Stimulated activated naive CD8-positive, alpha-beta T cell treated with anti-CD3 and anti-CD28 coated beads, Interleukin-15, Interleukin-2, amounts not matched to agents 100 ng/mL and 50 ng/mL, for 24 hours (primary cell): ENCODE measurements around the gene MTHFSD.
"Not testable (repeated sequence)": the region's sequence is repeated elsewhere in the genome, so short reads cannot be mapped to it uniquely, and the experiment has no call there.

Experiments
- H3K27ac Mint-ChIP-seq: one replicate; pipeline ENCODE4 v1.8.0; 2021; ENCODE audit warnings: mild to moderate bottlenecking, mixed read lengths
- H3K27me3 Mint-ChIP-seq: one replicate; pipeline ENCODE4 v1.8.0; 2021; ENCODE audit warnings: mixed read lengths
- H3K36me3 Mint-ChIP-seq: one replicate; pipeline ENCODE4 v1.8.0; 2021; ENCODE audit warnings: low read depth, mixed read lengths
- H3K4me1 Mint-ChIP-seq: one replicate; pipeline ENCODE4 v1.8.0; 2021; ENCODE audit warnings: low read depth, mixed read lengths
- H3K4me3 Mint-ChIP-seq: one replicate; pipeline ENCODE4 v1.8.0; 2021; ENCODE audit warnings: mild to moderate bottlenecking, mixed read lengths
- H3K9me3 Mint-ChIP-seq: one replicate; pipeline ENCODE4 v1.8.0; 2021; ENCODE audit warnings: mixed read lengths

The MTHFSD gene

DNA sequence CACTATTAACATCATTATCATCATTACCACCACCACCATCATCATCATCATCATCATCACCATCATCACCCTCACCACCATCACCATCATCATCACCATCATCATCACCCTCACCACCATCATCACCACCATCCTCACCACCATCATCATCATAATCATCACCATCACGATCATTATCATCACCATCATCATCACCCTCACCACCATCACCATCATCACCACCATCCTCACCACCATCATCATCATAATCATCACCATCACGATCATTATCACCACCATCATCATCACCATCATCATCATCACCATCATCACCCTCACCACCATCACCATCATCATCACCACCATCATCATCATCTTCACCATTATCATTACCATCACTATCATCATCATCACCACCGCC lies 32.9 kb upstream of the MTHFSD start:
- not testable (repeated sequence) for H3K9me3 Mint-ChIP-seq, H3K4me3 Mint-ChIP-seq, H3K4me1 Mint-ChIP-seq, H3K36me3 Mint-ChIP-seq, H3K27ac Mint-ChIP-seq
- H3K27me3 Mint-ChIP-seq: peaks cover 18% of the 10 kb centered on the region

DNA sequence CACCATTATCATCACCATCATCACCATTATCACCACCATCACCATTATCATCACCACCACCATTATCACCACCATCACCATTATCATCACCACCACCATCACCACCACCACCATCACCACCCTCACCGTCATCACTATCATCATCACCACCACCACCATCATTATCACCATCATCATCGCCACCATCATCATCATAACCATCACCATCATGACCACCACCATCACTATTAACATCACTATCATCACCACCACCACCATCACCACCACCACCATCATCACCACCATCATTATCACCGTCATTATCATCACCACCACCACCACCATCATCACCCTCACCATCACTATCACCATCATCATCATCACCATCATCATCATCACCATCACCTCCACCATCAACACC lies 32.5 kb upstream of the MTHFSD start:
- Mint-ChIP-seq H3K36me3 (no peaks in the 10 kb centered on the region), H3K27me3 (peaks cover 17% of the 10 kb centered on the region), H3K27ac (no peak overlapping the region), H3K9me3 (no peaks in the 10 kb centered on the region), H3K4me1 (no peaks in the 10 kb centered on the region), H3K4me3 (no peak overlapping the region)

DNA sequence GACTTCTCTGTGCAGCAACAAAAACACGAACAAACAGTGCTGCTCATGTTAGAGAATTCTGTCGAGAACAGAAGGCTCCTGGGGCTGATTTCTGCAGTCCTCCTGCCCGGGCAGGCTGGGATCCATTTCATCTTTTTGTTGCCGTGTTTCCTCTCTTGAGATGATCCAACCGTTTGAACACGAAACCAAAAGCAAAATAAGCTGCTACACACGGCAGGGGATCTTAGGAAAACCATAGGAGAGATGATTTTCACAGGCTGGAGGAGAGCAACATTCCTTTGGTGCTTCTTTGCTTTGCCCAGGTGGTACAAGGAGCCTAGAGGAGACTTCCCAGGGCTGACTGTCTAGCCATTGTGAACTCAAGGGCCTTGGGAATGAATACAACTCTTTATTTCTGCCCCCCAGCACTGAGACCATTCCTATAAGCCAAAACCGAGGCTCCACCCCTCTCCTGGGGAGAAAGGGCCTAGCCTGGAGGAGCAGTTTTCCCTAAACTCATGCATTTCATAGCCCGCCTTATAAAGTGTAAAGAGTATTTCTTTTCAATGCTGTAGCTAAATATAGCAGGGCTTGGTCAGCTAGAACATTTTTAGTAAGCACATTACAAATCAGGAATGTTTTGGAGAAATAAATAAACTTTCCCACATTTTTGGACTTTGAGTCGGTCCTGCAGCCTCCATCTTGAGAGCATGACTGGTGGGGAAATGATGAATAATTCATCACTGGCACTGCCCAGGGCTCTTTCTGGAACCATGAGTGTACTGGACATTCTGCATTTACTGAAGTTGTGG lies 31.0 kb upstream of the MTHFSD start:
- no peaks in the 10 kb centered on the region for H3K9me3 Mint-ChIP-seq
- no peak overlapping the region for H3K27ac Mint-ChIP-seq

DNA sequence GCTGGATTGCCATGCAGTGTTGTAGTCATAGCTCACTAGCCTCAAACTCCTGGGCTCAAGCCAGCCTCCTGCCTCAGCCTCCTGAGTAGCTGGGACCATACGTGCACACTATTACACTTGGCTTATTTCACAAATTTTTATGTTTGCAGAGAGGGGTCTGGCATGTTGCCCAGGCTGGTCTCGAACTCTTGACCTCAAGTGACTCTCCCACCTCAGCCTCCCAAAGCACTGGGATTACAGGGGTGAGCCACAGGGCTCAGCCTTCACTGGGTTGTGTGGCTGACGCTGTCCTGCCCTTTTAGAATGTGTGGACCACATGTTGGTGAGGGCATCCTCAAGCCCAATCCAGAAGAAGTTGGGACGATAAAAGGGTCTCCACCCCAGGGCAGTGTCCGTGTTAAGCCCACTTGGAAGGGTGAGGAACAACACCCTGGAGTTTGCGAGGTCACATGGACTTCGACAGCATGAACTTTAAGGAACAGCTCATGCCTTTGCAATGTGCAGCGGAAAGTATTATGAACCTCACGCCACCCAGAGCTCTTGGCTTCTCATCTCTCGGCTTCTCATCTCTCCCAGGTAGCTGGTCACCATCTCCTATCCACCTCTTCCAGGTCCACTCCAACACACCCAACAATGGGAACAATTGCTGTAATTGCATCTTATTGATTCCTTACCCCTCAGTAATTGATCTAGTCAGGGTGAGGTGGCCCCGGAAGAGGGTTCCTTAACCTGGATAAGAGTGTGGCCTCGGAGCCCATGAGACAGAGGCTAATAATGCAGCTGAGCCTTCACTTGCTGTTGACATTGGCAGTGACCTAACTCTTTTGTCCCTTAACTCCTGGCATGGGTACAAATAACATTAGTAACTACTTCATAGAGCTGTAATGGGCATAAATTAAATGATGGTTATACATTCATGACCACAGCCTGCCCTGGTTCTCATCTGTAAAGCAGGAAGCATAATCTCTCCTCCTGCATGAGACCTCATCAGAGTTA lies 30.0 kb upstream of the MTHFSD start:
- H3K27ac Mint-ChIP-seq: no peak overlapping the region
- no peaks in the 10 kb centered on the region for H3K4me1 Mint-ChIP-seq
- no peaks in the 10 kb centered on the region for H3K36me3 Mint-ChIP-seq
- H3K27me3 Mint-ChIP-seq: peaks cover 31% of the 10 kb centered on the region
- no peaks in the 10 kb centered on the region for H3K9me3 Mint-ChIP-seq
- H3K4me3 Mint-ChIP-seq: no peak overlapping the region

More for the DNA sequence above, 31.0 kb upstream of the MTHFSD start:
- no peaks in the 10 kb centered on the region for H3K4me1 Mint-ChIP-seq
- peaks cover 21% of the 10 kb centered on the region for H3K27me3 Mint-ChIP-seq
- no peak overlapping the region for H3K4me3 Mint-ChIP-seq
- H3K36me3 Mint-ChIP-seq: no peaks in the 10 kb centered on the region

DNA sequence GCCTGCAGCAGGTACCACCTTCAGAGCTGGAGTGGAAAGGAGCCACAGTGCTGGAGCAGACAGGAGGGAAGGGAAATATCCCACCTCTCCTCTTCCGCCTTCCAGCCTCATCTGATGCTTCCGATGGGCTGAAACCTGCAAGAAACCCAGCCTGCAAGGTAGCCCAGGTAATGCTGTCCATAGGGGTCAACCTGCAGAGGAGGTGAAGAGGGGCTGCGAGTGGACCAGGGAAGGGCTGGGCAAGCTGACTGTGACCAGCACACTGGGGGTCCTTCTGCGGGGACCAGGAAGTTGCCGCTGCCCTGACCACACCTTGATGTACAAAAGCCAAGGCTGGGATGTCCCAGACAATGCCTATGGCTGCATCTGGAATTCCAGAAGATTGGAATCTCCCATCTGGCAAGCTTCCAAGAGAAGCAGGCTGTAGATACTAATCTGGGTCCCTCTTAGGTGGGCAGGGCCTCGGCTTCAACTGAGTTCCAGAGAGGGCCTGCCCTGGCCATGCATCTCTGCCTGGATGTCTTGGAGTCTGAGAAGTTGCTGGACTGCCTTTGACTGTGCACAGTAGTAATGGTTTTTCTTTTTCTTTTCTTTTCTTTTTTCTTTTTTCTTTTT lies 29.1 kb upstream of the MTHFSD start:
- H3K9me3 Mint-ChIP-seq: no peaks in the 10 kb centered on the region
- no peak overlapping the region for H3K4me3 Mint-ChIP-seq
- no peak overlapping the region for H3K27ac Mint-ChIP-seq
- H3K36me3 Mint-ChIP-seq: no peaks in the 10 kb centered on the region
- H3K27me3 Mint-ChIP-seq: peaks cover 33% of the 10 kb centered on the region
- no peaks in the 10 kb centered on the region for H3K4me1 Mint-ChIP-seq

DNA sequence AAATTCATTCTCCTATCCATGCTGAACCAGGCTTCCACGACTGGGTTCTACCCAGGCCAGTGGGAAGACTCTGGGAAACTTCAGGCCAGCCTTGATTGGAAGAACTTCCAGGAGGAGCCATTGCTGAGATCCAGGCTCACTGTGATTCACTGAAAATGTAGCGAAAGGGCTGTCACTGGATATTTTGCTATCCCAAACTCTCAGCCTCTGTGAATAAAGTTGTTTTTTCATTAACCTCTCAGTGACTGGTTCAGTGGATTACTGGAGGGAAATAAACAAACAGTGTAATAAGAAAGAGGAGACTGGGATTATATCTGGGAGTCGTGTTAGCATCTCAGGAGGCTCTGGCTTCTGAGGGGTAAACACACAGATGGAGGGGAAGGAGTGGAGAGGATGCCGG lies 26.4 kb upstream of the MTHFSD start:
- Mint-ChIP-seq H3K4me3 (no peak overlapping the region), H3K27me3 (peaks cover 56% of the 10 kb centered on the region), H3K9me3 (no peaks in the 10 kb centered on the region), H3K4me1 (peaks cover 7% of the 10 kb centered on the region), H3K27ac (no peak overlapping the region), H3K36me3 (no peaks in the 10 kb centered on the region)

DNA sequence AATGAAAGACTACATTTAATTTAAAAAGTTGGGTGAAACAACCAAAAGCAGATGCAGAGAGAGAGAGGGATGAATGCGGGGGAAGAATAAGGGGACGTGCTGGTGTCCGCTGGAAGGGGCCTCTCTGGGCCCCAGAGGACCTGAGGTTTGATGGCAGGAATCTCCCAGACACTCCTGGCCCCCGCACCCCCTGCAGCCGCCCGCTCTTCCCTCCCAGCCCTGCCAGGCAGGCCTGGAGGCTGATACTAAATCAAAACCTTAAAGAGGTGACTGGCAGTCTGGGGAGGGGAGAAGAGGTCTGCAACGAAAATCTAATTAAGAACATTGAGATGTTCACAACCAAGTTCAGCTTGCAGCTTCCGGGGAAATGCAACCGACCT lies 25.7 kb upstream of the MTHFSD start:
- H3K4me3 Mint-ChIP-seq: no peak overlapping the region

DNA sequence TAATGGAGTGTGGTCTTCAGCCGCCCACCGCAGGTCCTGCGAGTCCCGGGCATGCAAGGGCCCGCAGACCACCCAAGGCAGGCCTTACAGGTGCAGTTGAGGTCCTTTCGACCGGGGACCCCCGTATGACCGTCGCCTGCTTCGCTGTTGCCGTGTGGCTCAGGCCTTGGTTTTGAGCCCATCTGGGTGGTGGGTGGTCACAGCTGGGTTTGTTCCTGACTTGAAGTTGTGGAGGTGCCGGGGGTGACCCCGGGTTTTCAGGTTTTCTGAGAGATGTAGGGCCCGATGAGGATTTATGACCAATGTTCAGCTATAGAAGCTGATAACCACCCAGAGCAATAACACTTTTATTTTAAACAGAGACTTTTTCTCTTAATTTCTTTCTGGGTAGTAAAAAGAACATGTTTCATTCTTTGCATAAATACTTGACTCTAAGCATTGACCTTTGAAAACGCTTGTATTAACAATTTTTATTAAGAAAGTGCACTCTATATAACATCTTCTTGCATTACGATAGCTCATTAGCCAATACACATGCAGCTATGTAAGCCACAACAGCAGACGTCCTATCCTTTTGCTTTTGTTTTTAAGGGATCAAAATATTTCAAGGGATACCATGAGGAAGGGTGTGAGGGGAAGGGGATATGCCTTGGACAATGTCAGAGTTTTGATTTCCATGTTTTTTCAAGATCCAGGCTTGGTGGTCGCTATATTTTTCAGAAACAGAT lies 25.2 kb upstream of the MTHFSD start:
- no peaks in the 10 kb centered on the region for H3K9me3 Mint-ChIP-seq
- no peak overlapping the region for H3K27ac Mint-ChIP-seq

More for the DNA sequence above, 25.7 kb upstream of the MTHFSD start:
- Mint-ChIP-seq H3K27ac (no peak overlapping the region), H3K36me3 (no peaks in the 10 kb centered on the region), H3K4me1 (peaks cover 11% of the 10 kb centered on the region), H3K27me3 (peaks cover 63% of the 10 kb centered on the region), H3K9me3 (no peaks in the 10 kb centered on the region)

DNA sequence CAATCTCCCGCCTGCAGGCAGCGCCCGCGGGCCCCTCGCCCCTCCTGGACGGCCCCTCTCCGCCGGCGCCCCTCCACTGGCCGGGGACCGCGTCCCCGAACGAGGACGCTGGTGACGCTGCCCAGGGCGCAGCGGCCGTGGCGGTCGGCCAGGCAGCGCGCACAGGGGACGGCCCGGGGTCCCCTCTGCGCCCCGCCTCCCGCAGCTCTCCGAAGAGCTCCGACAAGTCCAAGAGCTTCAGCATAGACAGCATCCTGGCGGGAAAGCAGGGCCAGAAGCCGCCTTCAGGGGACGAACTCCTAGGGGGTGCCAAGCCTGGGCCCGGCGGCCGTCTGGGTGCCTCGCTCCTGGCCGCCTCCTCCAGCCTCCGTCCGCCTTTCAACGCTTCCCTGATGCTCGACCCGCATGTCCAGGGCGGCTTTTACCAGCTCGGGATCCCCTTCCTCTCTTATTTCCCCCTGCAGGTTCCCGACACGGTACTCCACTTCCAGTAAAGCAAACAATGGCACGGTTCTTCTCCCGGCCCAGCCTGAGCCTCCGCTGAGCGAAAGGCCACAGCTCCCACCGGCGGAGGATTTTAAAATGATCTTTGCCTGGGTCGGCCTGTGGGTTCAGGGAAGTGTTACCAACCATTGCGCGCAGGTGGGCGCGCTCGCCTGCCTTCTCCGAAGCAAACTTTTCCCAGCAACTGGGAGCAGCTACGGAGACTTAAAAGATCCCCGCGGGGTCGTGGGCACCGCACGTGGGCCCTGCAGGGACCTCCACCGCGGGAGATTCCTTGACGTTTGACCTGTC lies 24.4 kb upstream of the MTHFSD start:
- Mint-ChIP-seq H3K27ac (no peak overlapping the region), H3K27me3 (peaks cover 70% of the 10 kb centered on the region), H3K9me3 (no peaks in the 10 kb centered on the region), H3K4me3 (no peak overlapping the region), H3K4me1 (peaks cover 11% of the 10 kb centered on the region), H3K36me3 (no peaks in the 10 kb centered on the region)

More for the DNA sequence above, 25.2 kb upstream of the MTHFSD start:
- no peaks in the 10 kb centered on the region for H3K36me3 Mint-ChIP-seq
- H3K4me3 Mint-ChIP-seq: no peak overlapping the region
- H3K27me3 Mint-ChIP-seq: peaks cover 65% of the 10 kb centered on the region
- H3K4me1 Mint-ChIP-seq: peaks cover 11% of the 10 kb centered on the region

DNA sequence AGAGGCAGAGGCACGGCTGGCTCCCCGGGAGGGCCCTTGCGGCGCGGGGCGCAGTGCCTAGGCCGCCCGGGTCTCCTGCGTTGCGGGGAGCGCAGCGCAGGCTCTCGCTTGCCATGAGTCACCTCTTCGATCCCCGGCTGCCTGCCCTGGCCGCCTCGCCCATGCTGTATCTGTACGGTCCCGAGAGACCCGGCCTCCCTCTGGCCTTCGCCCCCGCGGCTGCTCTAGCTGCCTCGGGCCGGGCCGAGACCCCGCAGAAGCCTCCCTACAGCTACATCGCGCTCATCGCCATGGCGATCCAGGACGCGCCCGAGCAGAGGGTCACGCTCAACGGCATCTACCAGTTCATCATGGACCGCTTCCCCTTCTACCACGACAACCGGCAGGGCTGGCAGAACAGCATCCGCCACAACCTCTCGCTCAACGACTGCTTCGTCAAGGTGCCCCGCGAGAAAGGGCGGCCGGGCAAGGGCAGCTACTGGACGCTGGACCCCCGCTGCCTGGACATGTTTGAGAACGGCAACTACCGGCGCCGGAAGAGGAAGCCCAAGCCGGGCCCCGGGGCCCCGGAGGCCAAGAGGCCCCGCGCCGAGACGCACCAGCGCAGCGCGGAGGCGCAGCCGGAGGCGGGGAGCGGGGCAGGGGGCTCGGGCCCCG lies 23.7 kb upstream of the MTHFSD start:
- Mint-ChIP-seq H3K27ac (no peak overlapping the region), H3K9me3 (no peaks in the 10 kb centered on the region), H3K27me3 (peaks cover 78% of the 10 kb centered on the region), H3K4me3 (no peak overlapping the region), H3K4me1 (peaks cover 11% of the 10 kb centered on the region), H3K36me3 (no peaks in the 10 kb centered on the region)

DNA sequence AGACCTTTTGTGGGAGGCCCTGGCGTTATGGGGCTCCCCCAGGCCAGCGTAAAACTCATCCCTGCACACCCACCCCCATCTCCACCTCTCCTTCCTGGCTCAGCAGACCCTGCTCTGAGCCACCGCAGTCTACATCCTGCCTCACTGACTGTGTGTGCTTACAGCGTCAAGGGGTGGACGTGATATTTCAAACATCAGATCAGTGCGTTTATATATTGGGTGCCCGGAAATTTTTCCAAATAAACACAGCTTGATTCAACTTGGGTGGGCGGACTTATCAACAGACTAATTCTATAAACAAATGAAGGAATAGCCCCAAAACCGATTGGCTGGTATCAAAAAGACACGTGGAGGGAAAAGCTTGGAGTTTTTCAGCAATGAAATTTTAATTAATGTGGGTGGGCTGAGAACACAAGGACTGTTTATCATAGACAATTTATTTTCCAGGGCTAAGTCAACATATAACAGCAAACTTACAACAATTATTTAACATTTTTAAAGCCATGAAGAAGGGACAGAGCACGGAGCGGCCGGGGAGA lies 23.1 kb upstream of the MTHFSD start, which contains the start of gene FOXL1:
Gene FOXL1, plus strand, starts transcription at position 489 of the 539 bp plus-strand sequence. CDS start 175 bp downstream, outside the sequence.
- H3K27ac Mint-ChIP-seq: no peak within 1 kb of the TSS
- no peak within 1 kb of the TSS for H3K4me3 Mint-ChIP-seq
- peaks cover 79% of the 10 kb centered on the region for H3K27me3 Mint-ChIP-seq
- H3K4me1 Mint-ChIP-seq: peaks cover 11% of the 10 kb centered on the region
- no peaks in the 10 kb centered on the region for H3K36me3 Mint-ChIP-seq
- H3K9me3 Mint-ChIP-seq: no peaks in the 10 kb centered on the region

DNA sequence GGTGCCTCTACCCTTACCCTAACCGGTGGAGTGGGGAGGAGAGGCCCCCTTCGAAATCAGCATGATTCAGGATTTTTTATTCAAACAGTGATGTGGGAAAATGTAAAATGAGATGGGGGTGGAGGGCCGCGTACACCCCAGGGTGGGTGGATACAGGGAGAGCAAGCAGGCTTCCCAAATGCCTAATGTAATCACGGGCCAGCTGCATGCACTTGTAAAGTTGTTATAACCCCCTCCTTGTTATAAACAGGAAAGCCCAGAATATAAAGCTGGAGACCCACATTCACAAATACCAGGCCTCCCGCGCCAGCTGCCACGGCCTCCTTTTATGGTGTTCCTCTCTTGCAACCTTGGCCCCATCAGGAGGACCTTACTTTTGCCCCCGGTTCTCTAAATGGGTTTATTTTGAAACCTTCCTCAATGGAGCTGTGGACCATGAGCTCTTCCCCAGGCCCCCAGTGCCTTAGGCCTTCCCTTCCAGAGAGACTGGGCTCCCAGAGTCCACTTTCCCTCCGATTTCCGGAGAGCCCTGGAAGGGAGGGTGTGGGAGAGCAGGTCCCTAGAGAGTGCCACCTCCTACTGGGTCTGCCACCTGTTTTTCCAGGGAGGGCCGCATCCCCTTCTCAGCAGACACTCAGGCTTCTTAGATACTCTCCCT lies 22.4 kb upstream of the MTHFSD start:
- H3K9me3 Mint-ChIP-seq: no peaks in the 10 kb centered on the region
- no peak overlapping the region for H3K4me3 Mint-ChIP-seq
- H3K36me3 Mint-ChIP-seq: no peaks in the 10 kb centered on the region
- H3K27ac Mint-ChIP-seq: no peak overlapping the region
- peaks cover 78% of the 10 kb centered on the region for H3K27me3 Mint-ChIP-seq
- H3K4me1 Mint-ChIP-seq: peaks cover 11% of the 10 kb centered on the region
